Adrenal gland (tissue), 12 donors: ENCODE results near the gene SLC26A8. TPM values are rescaled to one million over a fixed set of nuclear protein-coding genes. Genes with fewer than 3 reads are reported as not detected.

ENCODE experiments used
- DNase-seq, 7 donors: peaks; one replicate each; pipeline ENCODE4 v3.0.0-alpha.2; 2019 to 2020
- H3K27ac ChIP-seq, 5 donors: fragments of 200-600 bp; sonication (generic) in 4 of 5; 1 replicate in 3 of 5; 2 replicates in 2 of 5; pipeline versions ENCODE4 v1.5.1 to v1.8.0; 2016 to 2020; ENCODE audit warnings: mild to moderate bottlenecking in 1 of 5
- H3K27me3 ChIP-seq: fragments of 200-600 bp; 2 replicates; pipeline ENCODE4 v1.8.0; 2021
- H3K36me3 ChIP-seq, 2 donors: fragments of 200-600 bp; replicated peaks in 1 of 2; 1 replicate in 1 of 2; 2 replicates in 1 of 2; pipeline versions ENCODE4 v1.5.1 to v1.8.0; 2018 to 2022
- H3K4me1 ChIP-seq, 2 donors: fragments of 200-600 bp; replicated peaks in 1 of 2; 1 replicate in 1 of 2; 2 replicates in 1 of 2; pipeline versions ENCODE4 v1.5.1 to v1.8.0; 2018 to 2021
- H3K4me3 ChIP-seq, 4 donors: fragments of 200-600 bp; sonication (generic) in 3 of 4; one replicate each; pipeline ENCODE4 v1.5.1; 2016 to 2018
- H3K9me3 ChIP-seq, 3 donors: fragments of 200-600 bp; sonication (generic) in 1 of 3; replicated peaks in 1 of 3; 1 replicate in 2 of 3; 2 replicates in 1 of 3; pipeline versions ENCODE4 v1.5.1 to v1.8.0; 2016 to 2021
- CTCF ChIP-seq, 6 experiments: fragments of 450-650 bp in 4 of 6; fragments of 200-600 bp in 2 of 6; sonication (generic) in 1 of 6; IDR thresholded peaks; 1 replicate in 5 of 6; 2 replicates in 1 of 6; pipeline versions ENCODE4 v1.5.1 to v1.8.0; 2016 to 2021; ENCODE audit warnings: antibody characterized with exemption in 6 of 6, mild to moderate bottlenecking in 2 of 6, moderate library complexity in 1 of 6
- POLR2A ChIP-seq, 2 donors: fragments of 450-650 bp; IDR thresholded peaks; one replicate each; pipeline ENCODE4 v1.6.1; 2017; ENCODE audit warnings: antibody characterized with exemption in 2 of 2, mild to moderate bottlenecking in 2 of 2, moderate library complexity in 1 of 2
- WGBS, 4 donors: extraction: QIAGEN DNeasy Blood & Tissue Kit in 2 of 4; methylation state at CpG; one replicate each; pipeline versions ENCODE4 v1.1.5 to v1.1.7; 2013 to 2017; 5-methylcytosine and 5-hydroxymethylcytosine counted together
- intact Hi-C, 2 donors: fragments of 100-400 bp; cut with DNase I; formaldehyde crosslinking; loops; one replicate each; pipeline versions ENCODE4 v1.14.1 to v1.15.0; 2022 to 2023
- polyA plus RNA-seq, 3 donors: library from polyadenylated mRNA; stranded (reverse); fragments of 200-250 nt in 2 of 3; fragments of 350-450 nt in 1 of 3; fragmentation: Illumina TruSeq in 1 of 3; extraction: RNeasy Lipid Tissue Mini Kit (QIAGEN cat#74804) in 1 of 3; gene quantifications; one replicate each; pipeline ENCODE4 v1.2.3, GENCODE V29; 2013 to 2014
- total RNA-seq, 9 donors: library from RNA; depleted of rRNA in 4 of 9; stranded (reverse); fragments of >200 nt in 4 of 9; fragments of 120-200 nt in 1 of 9; fragmentation: NEBNext Ultra II Directional in 1 of 9; extraction: Animal tissue kit (Norgen Biotek cat#: 25700) in 1 of 9; gene quantifications; one replicate each; pipeline versions ENCODE4 v1.1.0 to v1.2.4, GENCODE V29; 2013 to 2023
- donor health status: healthy with polysubstance abuse.
- donor health status: Bipolar disorder and iron deficiency.
- donor health status: DM: yes; HTN: yes; CAD: no.
- donor health status: DM: no; HTN: no; CAD: no.
- donor health status: DM: no; HTN: no; CAD: no.
- donor health status: DM: yes; HTN: yes; CAD: no.

Gene SLC26A8
- total and polyA plus RNA-seq, 12 donors: 0.09 to 0.54 (median 0.16) TPM; not detected in 5

- H3K27me3 ChIP-seq: no peaks in the 10 kb centered on the region
- no peaks in the 10 kb centered on the region for H3K9me3 ChIP-seq
- no peaks in the 10 kb centered on the region for H3K36me3 ChIP-seq
- 1 to 3% (median 1%) methylated on average over 6 of the region's 6 CpGs for WGBS, 4 donors
- peak overlapping the region; percentile 82 to 96 (median 90) for H3K27ac ChIP-seq
- no peak for TF ChIP-seq POLR2A (IDR thresholded peaks at IDR 0.05)
- no peak for TF ChIP-seq CTCF (IDR thresholded peaks at IDR 0.05)
- DNase-seq: no peak
- intact Hi-C loops: loop anchor here (10.0 kb wide), 2 partner anchors 165 to 175 kb away; partner anchors contain the start of gene BRPF3 (in 1 of the 2)
- peaks cover 9 to 52% of the 10 kb centered on the region in 2 donors for H3K4me1 ChIP-seq
- H3K4me3 ChIP-seq: peak overlapping the region in 3 of 4 donors; percentile 84 to 91 (median 86)
Measured at GRCh38 chr6:36029464-36029863, 5.0 kb upstream of the SLC26A8 start.

GRCh38 chr6:36028877-36029324 lies 4.5 kb upstream of the SLC26A8 start:
- Histone ChIP-seq H3K27ac (peak overlapping the region; percentile 82 to 96 (median 90)), H3K27me3 (no peaks in the 10 kb centered on the region), H3K4me3 (peak overlapping the region in 3 of 4 donors; percentile 84 to 91 (median 86)), H3K9me3 (no peaks in the 10 kb centered on the region), H3K4me1 (peaks cover 4 to 49% of the 10 kb centered on the region in 2 donors), H3K36me3 (no peaks in the 10 kb centered on the region)
- intact Hi-C loops: loop anchor here (10.0 kb wide), 2 partner anchors 166 to 176 kb away; partner anchors contain the start of gene BRPF3 (in 1 of the 2)
- 0% methylated on average over 13 of the region's 13 CpGs for WGBS, 4 donors
- TF ChIP-seq POLR2A (IDR thresholded peaks at IDR 0.05): peak in 1 of 2 donors; percentile 70
- TF ChIP-seq CTCF (IDR thresholded peaks at IDR 0.05): peak in 1 of 6 experiments; percentile 6
- DNase-seq: peak; percentile 65 to 87 (median 86)

- Histone ChIP-seq H3K27ac (peak overlapping the region; percentile 82 to 96 (median 90)), H3K27me3 (no peaks in the 10 kb centered on the region), H3K36me3 (no peaks in the 10 kb centered on the region), H3K4me3 (peak overlapping the region; percentile 84 to 99 (median 88)), H3K4me1 (peaks cover 0 to 43% of the 10 kb centered on the region in 2 donors), H3K9me3 (no peaks in the 10 kb centered on the region)
- intact Hi-C loops: loop anchor here (10.0 kb wide), 2 partner anchors 167 to 177 kb away; partner anchors contain the start of gene BRPF3 (in 1 of the 2)
- 0% methylated on average over 18 to 44 of the region's 44 CpGs for WGBS, 4 donors
- DNase-seq: peak; percentile 33 to 66 (median 54)
- TF ChIP-seq POLR2A (IDR thresholded peaks at IDR 0.05): peak in 1 of 2 donors; percentile 52
- TF ChIP-seq CTCF (IDR thresholded peaks at IDR 0.05): peak in 1 of 6 experiments; percentile 7
Measured at GRCh38 chr6:36028088-36028876, 3.8 kb upstream of the SLC26A8 start.

GRCh38 chr6:36027501-36028087 lies 3.2 kb upstream of the SLC26A8 start, which contains the start of gene MAPK14:
TSS of gene MAPK14 (plus strand) at chr6:36027808. CDS start at chr6:36028158, 350 bp downstream.
- H3K27ac ChIP-seq: peak within 1 kb of the TSS; percentile 82 to 96 (median 90)
- H3K9me3 ChIP-seq: no peaks in the 10 kb centered on the region
- peak; percentile 88 to 98 for TF ChIP-seq POLR2A (IDR thresholded peaks at IDR 0.05)
- peak; percentile 84 to 99 (median 98) for TF ChIP-seq CTCF (IDR thresholded peaks at IDR 0.05)
- peaks cover 0 to 36% of the 10 kb centered on the region in 2 donors for H3K4me1 ChIP-seq
- H3K27me3 ChIP-seq: no peaks in the 10 kb centered on the region
- whole genome bisulfite sequencing, 4 donors: 0% methylated on average over 16 to 62 of the region's 62 CpGs
- intact Hi-C loops: loop anchor here (2.0 to 10.0 kb wide), 4 partner anchors 65 to 177 kb away; partner anchors contain the start of gene BRPF3 (in 1 of the 2)
- no peaks in the 10 kb centered on the region for H3K36me3 ChIP-seq
- H3K4me3 ChIP-seq: peak within 1 kb of the TSS; percentile 84 to 99 (median 88)
- peak; percentile 99 to 100 (median 100) for DNase-seq
